ENCODE results near the gene CADM1.

CADM1 gene

DNA sequence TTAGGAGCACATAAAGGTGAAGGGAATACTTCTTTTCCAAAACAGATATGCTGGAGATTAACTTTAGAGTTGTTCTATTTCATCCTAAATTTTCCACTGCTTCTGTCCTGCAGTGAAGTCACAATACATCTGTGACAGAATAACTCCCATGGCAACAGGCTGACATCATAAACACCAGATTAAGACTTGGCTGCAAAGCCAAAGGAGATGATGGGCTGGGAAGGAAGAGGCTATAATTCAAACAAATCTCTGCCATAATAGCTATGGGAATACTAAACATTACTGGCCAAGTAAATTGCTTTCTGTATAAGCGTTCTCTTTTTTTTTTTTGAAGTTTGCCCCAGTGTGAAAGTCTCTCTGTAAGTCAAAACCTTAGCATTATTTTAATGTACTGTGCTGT lies 107.7 kb downstream of the CADM1 start:
- DNase-seq, result no peak

DNA sequence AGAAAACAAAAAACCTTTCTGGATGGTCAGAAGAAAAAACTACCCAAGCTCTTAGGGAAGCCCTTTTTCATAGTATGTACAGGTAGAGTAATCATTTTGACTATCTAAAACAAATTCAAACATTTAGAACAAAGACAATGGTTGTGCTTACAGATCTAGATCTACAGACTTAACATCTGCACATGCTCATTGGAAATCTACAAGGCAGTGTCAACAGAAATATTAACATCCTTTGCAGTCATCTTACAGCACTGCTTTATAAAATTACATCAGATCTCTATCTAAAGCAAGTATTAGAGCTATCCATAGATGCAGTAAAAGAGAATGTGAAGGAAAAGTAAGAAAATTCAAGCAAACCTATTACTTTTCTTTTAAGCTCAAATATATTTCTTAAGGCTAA lies 110.3 kb downstream of the CADM1 start:
- DNase-seq, result no peak

DNA sequence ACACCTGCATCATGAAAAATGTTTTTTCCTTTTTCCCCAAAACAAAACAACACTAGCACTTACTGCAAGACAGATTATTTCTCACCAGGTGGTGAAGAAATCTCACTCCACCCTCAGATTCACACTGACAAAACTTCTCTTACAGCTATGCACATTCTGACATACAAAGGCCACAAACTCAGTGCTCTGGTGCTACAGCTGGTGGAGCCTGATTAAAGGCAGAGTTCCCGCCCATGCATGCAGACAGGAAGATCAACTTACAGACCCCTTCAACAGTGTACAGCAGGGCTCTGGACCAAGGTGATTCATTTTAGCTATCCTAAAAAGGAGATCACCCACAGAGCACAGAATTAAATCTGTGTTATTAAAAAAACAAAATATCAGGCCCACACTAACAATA lies 112.6 kb downstream of the CADM1 start:
- no peak for DNase-seq

DNA sequence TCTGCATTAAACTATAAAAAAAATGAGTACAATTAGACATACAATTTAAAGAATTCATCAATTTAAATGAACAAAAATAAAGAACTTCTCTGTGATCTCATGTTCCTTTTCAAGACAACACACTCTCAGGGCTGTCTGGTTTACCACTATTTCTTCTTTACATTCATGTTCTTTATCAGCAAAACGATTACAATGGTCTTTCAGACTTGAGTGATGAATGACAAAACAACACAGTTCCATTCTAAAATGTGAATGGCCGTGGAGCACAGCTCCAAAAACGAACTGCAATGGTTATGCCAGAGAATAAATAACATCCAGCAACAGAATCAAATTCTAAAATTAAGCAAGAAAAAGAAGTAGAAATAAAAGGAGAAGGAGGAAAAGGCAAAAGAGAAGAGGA lies 113.1 kb downstream of the CADM1 start:
- no peak for DNase-seq

DNA sequence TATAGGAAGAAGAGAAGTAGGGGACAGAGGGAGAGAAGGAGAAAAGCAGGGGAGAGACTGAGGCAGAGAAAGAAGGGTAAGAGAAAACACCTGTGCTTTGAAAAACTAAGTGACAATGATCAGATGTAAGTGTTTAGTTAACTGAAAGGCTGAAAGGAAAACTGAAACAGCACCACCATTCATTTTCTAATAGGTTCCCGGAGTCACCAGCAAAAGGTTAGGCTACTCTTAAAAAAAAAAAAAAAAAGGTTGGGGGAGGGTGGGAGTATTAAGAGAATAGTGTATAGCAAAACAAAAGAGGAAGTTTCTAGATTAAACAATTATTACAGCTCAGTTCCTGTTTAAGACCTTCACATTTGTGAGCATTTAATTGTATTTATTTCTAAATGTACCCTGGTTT lies 113.8 kb downstream of the CADM1 start:
- DNase-seq, result no peak

DNA sequence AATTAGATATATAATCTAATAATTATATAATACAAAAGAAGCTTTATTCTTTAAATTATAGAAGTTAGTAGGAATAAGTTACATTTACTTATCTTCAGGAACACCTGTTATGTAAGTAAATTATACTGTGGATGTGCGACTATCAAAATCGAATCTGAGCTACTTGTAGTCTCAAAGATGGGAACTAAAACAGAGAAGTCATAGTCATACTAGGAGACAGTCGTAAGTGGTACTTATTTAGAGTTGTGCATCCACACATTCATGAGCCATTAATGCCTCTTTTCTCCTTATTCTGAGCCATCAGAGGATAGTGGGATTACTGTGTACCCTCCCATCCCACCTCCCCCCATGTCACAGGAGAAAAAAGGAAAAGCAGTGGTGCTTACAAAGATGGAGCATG lies 114.4 kb downstream of the CADM1 start:
- no peak for DNase-seq

DNA sequence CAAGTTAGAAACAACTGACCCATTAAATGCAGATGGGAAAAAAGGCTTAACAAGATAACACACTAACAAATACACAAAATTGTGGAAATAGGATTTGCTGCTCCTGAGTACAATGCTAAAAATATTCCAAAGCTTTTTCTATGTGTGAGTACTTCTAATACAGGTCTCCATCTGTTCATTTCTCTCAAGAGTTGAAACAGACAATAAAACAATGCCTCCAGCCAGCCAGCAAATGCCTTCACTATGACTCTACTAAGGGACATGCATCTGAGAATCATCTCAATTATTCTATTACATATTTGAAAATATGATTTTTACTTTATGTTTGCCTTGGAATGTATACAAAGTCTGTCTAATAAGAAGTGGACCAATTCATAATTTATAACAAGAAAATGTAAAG lies 119.0 kb downstream of the CADM1 start:
- no peak for DNase-seq

DNA sequence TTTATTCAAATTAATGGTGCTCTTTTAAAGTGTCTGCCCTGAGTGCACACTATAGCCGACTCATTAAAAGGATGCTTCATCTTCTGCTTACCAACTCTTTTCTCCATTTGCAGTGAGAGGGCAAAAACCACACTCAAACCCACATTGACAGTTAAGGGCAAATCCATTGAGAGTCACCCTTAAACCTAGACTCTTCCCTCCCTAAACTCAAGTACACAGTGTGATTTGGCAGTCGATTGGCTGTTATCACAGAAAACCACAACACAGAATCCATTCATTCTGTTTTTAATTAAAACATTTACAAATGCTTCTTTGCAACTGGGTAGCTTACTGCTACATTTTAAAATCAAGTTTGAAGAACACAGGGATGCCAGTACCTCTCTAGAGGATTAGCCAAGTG lies 120.0 kb downstream of the CADM1 start:
- DNase-seq, result no peak

DNA sequence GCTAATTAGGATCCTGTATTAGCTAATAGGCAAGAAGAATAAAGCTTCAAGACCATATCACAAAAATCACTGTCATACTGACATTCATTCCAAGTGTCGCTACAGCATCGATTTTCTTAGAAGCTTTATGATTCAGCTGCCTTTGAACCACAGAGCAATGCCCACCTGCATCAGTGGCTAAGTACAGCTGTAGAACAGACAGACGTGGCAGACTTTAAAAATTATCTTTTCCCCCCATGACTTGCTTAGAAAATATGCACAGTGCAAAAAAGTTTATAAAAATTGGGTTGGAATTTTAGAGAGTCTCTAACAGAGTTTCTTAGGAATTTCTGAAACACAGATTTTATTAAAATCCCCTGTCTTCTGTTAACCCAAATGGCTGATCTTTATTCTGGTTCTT lies 120.8 kb downstream of the CADM1 start:
- no peak for DNase-seq

DNA sequence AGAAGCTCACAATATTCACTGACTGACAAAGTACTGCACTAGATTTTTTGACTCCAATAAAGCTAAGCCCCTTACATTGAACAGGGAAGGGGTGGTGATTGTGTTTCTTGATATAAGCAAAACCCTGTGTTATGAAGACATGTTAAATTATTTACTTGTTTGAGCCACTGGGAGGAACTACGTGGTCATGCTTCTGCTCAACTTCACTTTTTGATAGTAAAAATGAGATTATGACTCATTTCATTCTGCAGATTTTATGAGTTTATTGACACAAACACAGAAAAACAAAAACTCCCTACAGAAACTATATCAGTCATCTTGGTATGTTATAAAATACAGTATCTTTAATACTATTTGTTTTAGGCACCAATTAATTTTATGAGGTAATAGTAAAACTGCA lies 124.7 kb downstream of the CADM1 start:
- DNase-seq, result no peak

DNA sequence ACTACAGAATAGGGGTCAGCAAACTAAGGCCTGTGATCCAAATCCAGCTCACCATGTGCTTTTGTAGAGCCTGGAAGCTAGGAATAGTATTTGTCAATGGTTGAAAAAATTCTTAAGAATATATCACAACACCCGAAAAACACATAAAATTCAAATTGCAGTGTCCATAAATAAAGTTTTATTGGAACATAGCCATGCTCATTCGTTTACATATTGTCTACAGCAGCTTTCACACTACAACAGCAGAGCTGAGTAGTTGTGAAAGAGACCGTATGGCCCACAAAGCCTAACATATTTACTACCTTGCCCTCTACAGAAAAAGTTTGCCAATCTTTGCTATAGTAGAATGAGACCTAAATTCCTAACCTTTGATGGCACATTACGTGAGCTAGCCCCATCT lies 125.7 kb downstream of the CADM1 start:
- DNase-seq, result no peak

DNA sequence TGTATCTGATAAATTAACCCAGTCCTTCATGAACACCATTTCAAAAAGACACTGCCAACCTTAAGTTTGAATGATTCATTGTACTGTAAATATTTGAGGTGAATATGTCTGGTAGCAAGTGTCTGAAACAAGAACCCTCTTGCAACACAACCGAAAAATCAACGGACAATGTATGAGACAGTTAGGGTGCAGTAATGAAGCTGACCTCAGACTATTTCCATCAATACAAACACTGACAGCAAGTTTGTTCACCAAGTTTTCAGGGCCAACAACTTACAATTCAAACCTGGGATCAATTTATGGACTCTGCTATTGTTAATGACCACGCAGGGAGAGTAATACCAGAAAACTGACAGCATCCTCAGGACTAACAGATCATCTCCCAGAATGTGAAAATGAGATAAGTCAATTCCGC lies 126.3 kb downstream of the CADM1 start:
- DNase-seq, result no peak

DNA sequence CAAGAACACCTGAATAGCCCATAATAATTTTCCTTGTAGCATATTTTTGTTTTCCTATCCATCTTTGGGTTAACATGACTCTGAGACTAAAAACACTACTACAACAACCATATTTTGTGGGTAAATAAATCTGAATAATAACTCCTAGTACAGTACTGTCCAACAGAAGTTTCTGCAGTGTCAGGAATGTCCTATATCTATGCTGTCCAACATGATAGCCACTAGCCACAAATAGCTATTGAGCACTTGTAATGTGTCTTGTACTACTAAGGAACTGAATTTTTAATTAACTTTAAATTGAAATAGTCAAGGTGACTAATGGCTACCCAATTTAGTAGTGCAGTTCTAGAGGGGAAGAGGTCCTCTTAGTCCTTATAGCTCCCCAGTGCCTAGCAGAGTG lies 135.6 kb downstream of the CADM1 start:
- no peak for DNase-seq

DNA sequence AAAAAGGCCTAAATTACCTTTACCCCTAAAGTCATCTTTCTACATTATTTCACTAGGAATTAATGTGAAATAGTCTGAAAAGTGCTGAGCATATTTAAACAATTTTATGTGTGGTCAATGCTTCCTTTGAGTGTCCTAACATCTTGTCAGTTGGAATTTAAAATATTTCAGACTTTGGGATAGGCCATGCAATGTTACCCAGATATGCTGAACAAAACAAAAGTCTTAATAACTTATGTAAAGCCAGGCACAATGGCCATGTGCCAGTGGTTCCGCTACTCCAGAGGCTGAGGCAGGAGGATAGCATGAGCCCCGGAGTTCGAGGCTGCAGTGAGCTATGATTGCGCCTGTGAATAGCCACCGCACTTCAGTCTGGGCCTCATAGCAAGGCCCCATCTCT lies 137.4 kb downstream of the CADM1 start:
- no peak for DNase-seq

DNA sequence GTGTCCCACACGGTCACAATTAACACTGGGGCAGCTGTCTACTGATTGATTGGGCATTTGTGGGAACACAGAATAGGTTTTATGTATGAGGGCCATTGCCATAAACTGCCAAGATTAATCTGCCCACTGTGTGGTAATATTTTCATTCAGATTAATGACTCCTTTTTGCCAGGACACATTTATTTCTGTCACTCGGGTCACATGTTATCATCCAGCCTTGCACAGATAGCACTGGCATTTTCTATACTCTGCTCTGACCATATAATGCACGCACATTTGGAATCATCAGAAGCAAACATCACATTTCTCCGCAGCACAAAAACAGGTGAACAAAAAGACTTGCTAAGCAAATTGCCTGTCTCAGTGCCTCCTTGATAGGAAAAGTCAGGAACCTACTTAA lies 138.3 kb downstream of the CADM1 start:
- no peak for DNase-seq

DNA sequence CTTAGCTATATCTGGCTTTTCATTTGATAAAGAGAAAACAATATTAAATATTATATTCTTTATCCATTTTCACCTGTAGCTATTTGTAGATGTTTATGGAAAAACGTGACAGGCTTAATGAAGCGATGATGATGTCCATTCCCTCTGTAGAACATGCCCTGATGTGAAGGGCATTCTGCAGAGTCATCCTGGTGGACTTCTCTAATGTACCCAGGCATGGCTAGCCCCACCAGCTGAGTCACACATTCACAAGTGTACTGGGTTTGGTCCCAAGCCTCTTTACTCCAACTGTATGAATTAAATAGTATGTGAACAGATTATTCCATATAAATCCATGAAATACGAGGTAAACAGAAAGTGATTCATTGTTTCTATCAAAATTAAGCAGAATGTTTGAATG lies 139.3 kb downstream of the CADM1 start:
- no peak for DNase-seq

DNA sequence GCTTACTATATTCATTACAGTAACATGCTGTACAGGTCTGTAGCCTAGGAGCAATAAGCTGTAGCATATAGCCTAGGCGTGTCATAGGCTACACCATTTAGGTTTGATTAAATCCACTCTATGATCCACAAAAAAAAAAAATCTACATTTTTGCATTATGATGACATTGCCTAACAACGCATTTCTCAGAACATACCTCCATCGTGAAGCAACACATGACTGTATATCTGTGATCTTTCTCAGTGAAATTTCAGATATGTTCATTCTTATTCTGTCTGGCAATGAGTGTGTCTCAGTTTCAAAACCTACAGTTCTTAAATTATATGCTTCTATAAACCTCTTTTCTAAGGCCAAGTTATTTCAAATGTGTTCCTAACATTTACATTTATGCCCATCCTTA lies 140.3 kb downstream of the CADM1 start:
- no peak for DNase-seq

DNA sequence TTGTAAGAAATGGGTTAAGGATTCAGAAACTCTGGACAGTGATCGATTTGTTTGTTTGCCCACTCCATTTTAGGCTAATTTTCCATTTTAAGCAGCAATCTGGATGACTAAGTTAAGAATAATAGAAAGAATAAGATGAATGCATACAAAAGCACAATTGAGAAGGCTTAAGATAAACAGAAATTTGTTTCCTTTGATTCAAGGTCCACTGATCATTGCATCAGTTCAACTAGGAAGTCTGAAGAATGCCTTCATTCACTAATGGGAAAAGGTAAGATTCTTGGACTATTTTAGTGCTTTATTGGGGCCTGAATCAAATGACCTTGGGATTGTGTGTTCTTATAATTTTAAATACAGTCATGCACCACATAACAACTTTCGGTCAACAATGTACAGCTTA lies 140.8 kb downstream of the CADM1 start:
- DNase-seq, result no peak

DNA sequence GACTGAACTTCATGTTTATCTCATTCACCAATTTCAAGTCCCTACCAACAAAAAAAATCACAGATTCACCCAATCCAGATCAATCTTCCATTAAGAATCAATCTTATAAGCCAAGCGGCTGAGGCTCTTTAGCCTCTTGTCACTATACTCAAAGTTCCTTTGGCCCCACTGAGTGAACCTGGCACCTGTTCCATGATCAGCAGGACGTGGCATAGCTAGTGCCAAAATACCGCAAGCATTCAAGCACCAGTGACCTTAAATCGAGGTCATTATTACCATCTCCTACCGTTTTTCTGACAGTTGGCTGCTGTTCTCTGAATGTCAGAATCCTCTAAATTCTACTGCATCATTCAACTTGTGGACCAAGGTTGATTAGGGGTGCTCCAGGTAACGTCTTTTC lies 141.2 kb downstream of the CADM1 start:
- DNase-seq, result no peak

DNA sequence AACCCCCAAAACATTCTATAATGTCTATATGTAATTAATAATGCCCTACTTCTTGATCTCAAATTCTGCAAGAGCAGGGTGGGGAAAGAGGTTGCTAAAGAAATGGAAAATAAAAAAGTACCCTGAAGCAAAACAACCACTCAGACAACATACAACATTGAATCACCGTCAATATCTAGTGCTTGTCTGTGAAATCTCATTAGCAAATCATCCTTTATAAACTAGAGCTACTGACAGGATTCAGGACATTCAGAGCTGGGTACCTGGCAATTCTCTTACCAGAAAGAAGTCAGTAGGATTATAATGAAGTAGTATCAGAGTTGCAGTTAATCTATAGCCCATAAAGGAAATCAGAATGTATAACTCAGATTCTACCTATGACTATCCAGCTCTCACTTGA lies 143.2 kb downstream of the CADM1 start:
- DNase-seq, result no peak

DNA sequence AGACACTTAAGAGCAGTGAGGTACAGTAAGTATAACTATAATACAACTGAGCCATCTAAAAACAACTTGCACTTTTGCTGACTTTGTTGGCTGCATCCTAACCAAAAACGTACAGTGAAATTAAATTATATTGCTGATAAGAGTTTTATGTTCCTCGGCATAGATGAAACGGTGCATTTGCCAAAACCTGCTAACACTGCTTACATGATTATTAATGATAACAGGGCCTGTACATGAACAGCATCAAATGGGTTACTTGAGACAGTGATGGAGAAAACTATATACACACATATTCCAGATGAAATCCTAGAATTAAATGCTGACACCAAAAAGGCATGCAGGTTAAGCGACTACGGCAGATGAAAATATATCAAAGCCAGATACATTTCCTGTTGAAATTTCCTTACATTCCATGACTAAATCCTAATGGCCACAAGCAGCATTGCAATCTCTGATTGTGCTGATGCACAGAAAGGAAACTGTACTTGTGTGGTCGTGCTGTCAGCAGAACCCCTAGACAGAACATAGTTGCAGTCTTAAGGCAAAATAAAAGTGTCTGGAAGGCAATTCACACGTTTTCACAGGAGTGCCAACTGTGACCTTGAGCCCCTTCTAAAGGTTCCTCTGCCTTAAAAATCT lies 143.9 kb downstream of the CADM1 start:
- DNase-seq, result no peak

DNA sequence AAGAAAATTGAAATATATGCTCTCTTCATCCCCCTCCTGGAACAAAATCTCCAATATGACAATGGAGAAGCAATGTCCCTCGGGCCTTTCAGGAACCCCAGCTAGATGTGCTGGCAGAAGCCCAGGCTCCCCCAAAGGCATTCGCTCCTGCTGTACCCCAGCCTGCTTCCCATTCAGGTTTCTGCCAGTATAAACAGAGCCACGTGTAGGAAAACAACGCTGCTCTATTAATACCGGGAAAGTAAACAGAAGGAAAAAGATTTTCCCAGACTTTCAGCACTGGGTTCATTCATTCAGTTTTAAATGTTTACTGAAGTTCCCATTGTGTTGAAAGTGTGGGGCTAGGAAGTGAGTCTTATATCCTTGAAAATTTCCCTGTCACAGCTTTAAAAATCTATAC lies 147.1 kb downstream of the CADM1 start:
- no peak for DNase-seq

DNA sequence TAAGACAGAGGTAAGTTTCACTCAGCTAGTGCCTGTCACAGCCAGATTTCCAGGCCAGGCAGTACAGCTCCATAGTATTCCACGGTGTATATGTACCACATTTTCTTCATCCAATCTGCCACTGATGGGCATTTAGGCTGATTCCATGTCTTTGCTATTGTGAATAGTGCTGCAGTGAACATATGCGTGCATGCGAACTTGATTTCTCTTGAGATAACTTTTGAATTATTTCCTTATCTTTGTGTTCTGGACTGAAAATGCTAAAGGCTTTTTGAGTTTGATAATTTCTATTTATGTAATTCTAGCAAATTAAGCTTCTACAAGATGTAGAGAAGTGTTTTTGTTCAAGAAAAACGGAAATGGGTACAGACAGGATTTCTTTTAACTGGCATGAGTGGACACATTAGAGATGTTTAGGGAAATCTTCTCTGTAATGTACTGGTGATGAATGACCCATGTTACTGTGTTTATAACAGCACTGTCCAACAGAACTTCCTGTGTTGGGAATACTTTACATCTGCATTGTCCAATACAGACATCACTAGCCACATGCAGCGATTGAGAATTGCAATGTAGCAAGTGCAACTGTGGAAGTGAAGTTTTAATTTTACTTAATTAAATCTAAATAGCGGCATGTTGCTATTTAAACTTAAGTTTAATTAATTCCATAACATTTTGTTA lies 151.3 kb downstream of the CADM1 start:
- DNase-seq, result no peak

DNA sequence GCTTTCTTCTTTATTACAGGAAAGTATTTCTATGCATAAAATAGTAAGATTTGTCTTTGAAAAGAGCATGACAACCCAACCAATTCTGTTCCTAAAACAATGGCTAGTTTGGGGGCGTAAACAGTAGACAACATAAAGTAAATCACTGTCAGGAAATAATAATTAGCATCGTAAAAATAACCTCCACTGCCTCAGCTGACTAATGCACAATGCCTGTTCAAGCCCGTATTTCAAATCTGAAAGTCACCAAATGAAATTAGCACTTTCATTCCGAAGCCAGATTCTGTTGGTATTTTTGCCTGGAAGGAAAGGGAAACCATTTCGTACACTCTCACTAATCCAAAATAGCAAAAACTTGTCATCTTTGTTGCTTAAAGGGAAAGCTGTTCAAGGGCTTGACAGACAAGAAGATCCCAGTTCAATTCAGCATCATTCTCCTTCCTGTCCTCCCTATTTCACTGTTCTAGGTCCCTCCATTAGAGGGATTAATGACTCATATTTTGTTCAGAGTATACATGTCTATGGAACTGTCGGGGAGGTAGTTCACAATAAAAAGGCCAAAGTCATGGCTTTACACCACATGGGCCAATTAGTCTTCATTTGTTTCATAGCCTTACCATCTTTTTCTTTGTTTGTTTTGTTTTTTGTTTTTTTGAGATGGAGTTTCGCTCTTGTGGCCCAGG lies 154.7 kb downstream of the CADM1 start:
- DNase-seq, result no peak

DNA sequence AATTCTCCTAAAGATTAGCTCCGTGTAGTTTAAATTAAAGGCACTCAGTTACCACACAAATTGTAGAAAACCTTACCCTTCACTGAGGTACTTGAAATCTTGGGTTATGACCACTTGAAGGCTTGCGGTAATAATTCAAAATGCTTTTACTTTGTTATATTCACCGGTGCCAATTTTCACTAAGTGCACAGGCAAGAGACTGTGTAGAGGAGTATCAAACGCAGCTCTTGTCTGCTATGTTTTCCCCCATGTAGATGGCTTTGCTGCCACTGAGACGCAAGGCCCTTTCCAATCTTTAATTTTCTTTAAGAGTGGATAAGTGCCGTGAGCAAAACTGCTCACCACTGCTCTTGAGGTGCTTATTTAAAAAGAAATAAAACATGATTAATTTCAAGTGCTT lies 155.8 kb downstream of the CADM1 start:
- no peak for DNase-seq

Measured in NCI-H1092 (cell line).